Measurements from ENCODE around the gene TRMU. TPM values are rescaled to one million over a fixed set of nuclear protein-coding genes. Genes with fewer than 3 reads are reported as not detected.

Gene TRMU
- total and polyA plus RNA-seq, 2 donors (not counting 3 experiments of a cell fraction or from before 2014, with no cell fraction given) = 42.4 to 65.7 TPM

DNA sequence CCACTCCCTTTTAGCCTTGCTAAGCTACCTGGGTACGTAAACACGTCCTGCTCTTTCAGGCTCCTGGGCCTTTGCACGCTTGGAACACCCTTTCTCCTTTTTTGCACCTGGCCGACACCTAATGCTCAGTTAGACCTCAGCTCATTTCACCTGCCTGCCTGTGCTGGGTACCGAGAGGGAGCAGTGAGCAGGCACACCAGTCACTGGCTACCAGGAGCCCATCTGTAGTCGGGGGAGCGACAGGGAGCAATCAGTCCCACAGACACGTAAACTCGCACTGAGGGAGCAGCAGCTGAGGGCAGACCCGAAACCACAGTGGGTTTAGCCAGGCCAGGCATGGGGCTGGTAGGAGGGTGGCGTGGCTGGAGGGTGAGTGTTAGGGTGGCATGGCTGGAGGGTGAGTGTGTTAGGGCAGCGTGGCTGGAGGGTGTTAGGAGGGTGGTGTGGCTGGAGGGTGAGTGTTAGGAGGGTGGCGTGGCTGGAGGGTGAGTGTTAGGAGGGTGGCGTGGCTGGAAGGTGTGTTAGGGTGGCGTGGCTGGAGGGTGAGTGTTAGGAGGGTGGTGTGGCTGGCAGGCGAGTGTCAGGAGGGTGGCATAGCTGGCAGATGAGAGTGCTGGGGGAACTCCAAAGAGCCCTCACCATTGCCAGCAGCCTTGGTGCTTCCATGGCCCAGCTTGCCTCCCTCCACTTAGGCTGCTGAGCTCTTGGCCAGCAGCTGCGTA, 45.2 kb upstream of the TRMU start:
- H3K9me1 ChIP-seq (replicated peaks; ENCODE audit: control insufficient read depth, extremely low read depth, insufficient read depth, low read length) = no peaks in the 10 kb centered on the region
- CTCF ChIA-PET = no interaction called here
- BruUV-seq (replicated peaks) = no TSS peak
- no peak for FAIRE-seq
- POLR2A ChIA-PET = interaction anchor here (0.7 kb wide), 1 partner anchor 277 kb away, joined by 4 read pairs; no protein-coding TSS in a partner anchor
- H4K20me1 ChIP-seq (replicated peaks; ENCODE audit: control insufficient read depth, extremely low read depth, insufficient read depth, low read length) = no peaks in the 10 kb centered on the region
- H3K27ac ChIP-seq (ENCODE audit: insufficient read depth, low read depth, low read length) = no peak overlapping the region
- H3K27me3 ChIP-seq (ENCODE audit: control insufficient read depth in 2 of 2, insufficient read depth in 2 of 2, low read length in 2 of 2) = no peaks in the 10 kb centered on the region
- no peaks in the 10 kb centered on the region for H3K9me3 ChIP-seq (replicated peaks; ENCODE audit: control insufficient read depth, insufficient read depth, low read length)
- H2AFZ ChIP-seq (ENCODE audit: low read depth, low read length) = no peak overlapping the region
- H3K9ac ChIP-seq (replicated peaks; ENCODE audit: extremely low read depth, insufficient read depth, low read length) = no peak overlapping the region
- no peak overlapping the region for H3K4me3 ChIP-seq (replicated peaks in 1 of 3; ENCODE audit: insufficient read depth in 1 of 3, low read depth in 1 of 3, low read length in 3 of 3)
- no peak overlapping the region for H3K4me2 ChIP-seq (ENCODE audit: insufficient read depth, low read length)
- peaks cover under 1 to 12% of the 10 kb centered on the region in 2 experiments for H3K36me3 ChIP-seq (ENCODE audit: control insufficient read depth in 2 of 2, extremely low read depth in 1 of 2, insufficient read depth in 2 of 2, low read length in 2 of 2)
- TF ChIP-seq GATA2 (IDR thresholded peaks at IDR 0.05; ENCODE audit: insufficient read depth, insufficient read length, low read depth, low read length) = no peak
- no peak for TF ChIP-seq EZH2 (IDR thresholded peaks at IDR 0.05; ENCODE audit: borderline replicate concordance, low read depth, low read length, severe bottlenecking)
- no peak for TF ChIP-seq JUN (IDR thresholded peaks at IDR 0.05; ENCODE audit: borderline replicate concordance, insufficient read depth, insufficient read length, low read depth)
- TF ChIP-seq, protein P1, sequence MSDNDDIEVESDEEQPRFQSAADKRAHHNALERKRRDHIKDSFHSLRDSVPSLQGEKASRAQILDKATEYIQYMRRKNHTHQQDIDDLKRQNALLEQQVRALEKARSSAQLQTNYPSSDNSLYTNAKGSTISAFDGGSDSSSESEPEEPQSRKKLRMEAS (IDR thresholded peaks at IDR 0.05; ENCODE audit: insufficient read depth, insufficient read length) = no peak
- TF ChIP-seq, protein P2, sequence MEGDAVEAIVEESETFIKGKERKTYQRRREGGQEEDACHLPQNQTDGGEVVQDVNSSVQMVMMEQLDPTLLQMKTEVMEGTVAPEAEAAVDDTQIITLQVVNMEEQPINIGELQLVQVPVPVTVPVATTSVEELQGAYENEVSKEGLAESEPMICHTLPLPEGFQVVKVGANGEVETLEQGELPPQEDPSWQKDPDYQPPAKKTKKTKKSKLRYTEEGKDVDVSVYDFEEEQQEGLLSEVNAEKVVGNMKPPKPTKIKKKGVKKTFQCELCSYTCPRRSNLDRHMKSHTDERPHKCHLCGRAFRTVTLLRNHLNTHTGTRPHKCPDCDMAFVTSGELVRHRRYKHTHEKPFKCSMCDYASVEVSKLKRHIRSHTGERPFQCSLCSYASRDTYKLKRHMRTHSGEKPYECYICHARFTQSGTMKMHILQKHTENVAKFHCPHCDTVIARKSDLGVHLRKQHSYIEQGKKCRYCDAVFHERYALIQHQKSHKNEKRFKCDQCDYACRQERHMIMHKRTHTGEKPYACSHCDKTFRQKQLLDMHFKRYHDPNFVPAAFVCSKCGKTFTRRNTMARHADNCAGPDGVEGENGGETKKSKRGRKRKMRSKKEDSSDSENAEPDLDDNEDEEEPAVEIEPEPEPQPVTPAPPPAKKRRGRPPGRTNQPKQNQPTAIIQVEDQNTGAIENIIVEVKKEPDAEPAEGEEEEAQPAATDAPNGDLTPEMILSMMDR (IDR thresholded peaks at IDR 0.05; ENCODE audit: extremely low read depth in 1 of 2, insufficient read depth in 1 of 2, low read depth in 1 of 2, low read length in 2 of 2) = no peak
- no peak for TF ChIP-seq FOS (IDR thresholded peaks at IDR 0.05; ENCODE audit: borderline replicate concordance, insufficient read depth, low read length)
- TF ChIP-seq MYC (IDR thresholded peaks at IDR 0.05; ENCODE audit: low read depth, low read length) = no peak
- TF ChIP-seq POLR2A (IDR thresholded peaks at IDR 0.05; ENCODE audit: low read depth, low read length) = no peak
- no peak for TF ChIP-seq POLR2AphosphoS5 (IDR thresholded peaks at IDR 0.05; ENCODE audit: insufficient read depth, low read depth, low read length)
- H3K4me1 ChIP-seq (ENCODE audit: control insufficient read depth, extremely low read depth, insufficient read depth, low read length) = peaks cover 16% of the 10 kb centered on the region
- H3K79me2 ChIP-seq (ENCODE audit: control insufficient read depth, insufficient read depth, low read length) = no peaks in the 10 kb centered on the region
- no peak for DNase-seq (ENCODE audit: low read depth, low spot score)
- intact Hi-C loops (cut with micrococcal nuclease) = no loop called here
- dilution Hi-C loops (cut with MboI; ENCODE audit: extremely low pct_ligation_motif_present, low sequenced_read_pairs) = no loop called here

All from endothelial cell of umbilical vein (primary cell).